Type B pancreatic cell (in vitro differentiated cells): ENCODE results near the gene NOXA1. TPM values are rescaled to one million over a fixed set of nuclear protein-coding genes. Genes with fewer than 3 reads are reported as not detected.

ENCODE experiments used
- DNase-seq: peaks from one replicate; pipeline ENCODE4 v3.0.0; 2021; ENCODE audit warnings: mixed read lengths; ENCODE audit not compliant: unreplicated experiment; ENCODE audit errors: extremely low spot score
- H3K27ac Mint-ChIP-seq: 2 replicates; pipeline ENCODE4 v1.8.0; 2021; ENCODE audit warnings: mild to moderate bottlenecking, mixed read lengths
- H3K27me3 Mint-ChIP-seq: 2 replicates; pipeline ENCODE4 v1.8.0; 2021; ENCODE audit warnings: mixed read lengths
- H3K36me3 Mint-ChIP-seq: 2 replicates; pipeline ENCODE4 v1.8.0; 2021; ENCODE audit warnings: mixed read lengths
- H3K4me1 Mint-ChIP-seq: one replicate; pipeline ENCODE4 v1.8.0; 2021; ENCODE audit warnings: mixed read lengths; ENCODE audit not compliant: unreplicated experiment
- H3K4me3 Mint-ChIP-seq: 2 replicates; pipeline ENCODE4 v1.8.0; 2021; ENCODE audit warnings: mild to moderate bottlenecking, mixed read lengths
- H3K9me3 Mint-ChIP-seq: 2 replicates; pipeline ENCODE4 v1.8.0; 2021; ENCODE audit warnings: mixed read lengths
- total RNA-seq: library from RNA; stranded (reverse); gene quantifications from 2 replicates; pipeline ENCODE4 v1.2.1, GENCODE V29; 2021; ENCODE audit warnings: low replicate concordance
- TF ChIP-seq, protein P1 (sequence below): fragments of 200-600 bp; sonication (generic); conservative IDR thresholded peaks from 2 replicates; pipeline ENCODE4 v1.5.0; 2021; ENCODE audit warnings: antibody characterized with exemption, mild to moderate bottlenecking

NOXA1 gene
- total RNA-seq, 1 donor from 2014 or later = 6.4 TPM

- H3K27ac Mint-ChIP-seq = no peak overlapping the region
- no peak overlapping the region for H3K4me3 Mint-ChIP-seq
- TF ChIP-seq, protein P1, sequence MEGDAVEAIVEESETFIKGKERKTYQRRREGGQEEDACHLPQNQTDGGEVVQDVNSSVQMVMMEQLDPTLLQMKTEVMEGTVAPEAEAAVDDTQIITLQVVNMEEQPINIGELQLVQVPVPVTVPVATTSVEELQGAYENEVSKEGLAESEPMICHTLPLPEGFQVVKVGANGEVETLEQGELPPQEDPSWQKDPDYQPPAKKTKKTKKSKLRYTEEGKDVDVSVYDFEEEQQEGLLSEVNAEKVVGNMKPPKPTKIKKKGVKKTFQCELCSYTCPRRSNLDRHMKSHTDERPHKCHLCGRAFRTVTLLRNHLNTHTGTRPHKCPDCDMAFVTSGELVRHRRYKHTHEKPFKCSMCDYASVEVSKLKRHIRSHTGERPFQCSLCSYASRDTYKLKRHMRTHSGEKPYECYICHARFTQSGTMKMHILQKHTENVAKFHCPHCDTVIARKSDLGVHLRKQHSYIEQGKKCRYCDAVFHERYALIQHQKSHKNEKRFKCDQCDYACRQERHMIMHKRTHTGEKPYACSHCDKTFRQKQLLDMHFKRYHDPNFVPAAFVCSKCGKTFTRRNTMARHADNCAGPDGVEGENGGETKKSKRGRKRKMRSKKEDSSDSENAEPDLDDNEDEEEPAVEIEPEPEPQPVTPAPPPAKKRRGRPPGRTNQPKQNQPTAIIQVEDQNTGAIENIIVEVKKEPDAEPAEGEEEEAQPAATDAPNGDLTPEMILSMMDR = no peak
- no peaks in the 10 kb centered on the region for H3K9me3 Mint-ChIP-seq
- H3K4me1 Mint-ChIP-seq = no peaks in the 10 kb centered on the region
- H3K27me3 Mint-ChIP-seq = no peaks in the 10 kb centered on the region
- DNase-seq = no peak
- no peaks in the 10 kb centered on the region for H3K36me3 Mint-ChIP-seq
These were observed 11.5 kb downstream of the NOXA1 start for GRCh38 chr9:137434498-137435380.

GRCh38 chr9:137435381-137435891 lies 12.2 kb downstream of the NOXA1 start:
- Mint-ChIP-seq H3K27me3 (no peaks in the 10 kb centered on the region), H3K27ac (no peak overlapping the region), H3K4me3 (no peak overlapping the region), H3K4me1 (no peaks in the 10 kb centered on the region), H3K36me3 (no peaks in the 10 kb centered on the region), H3K9me3 (no peaks in the 10 kb centered on the region)
- TF ChIP-seq, protein P1 = no peak
- no peak for DNase-seq

- TF ChIP-seq, protein P1 = no peak
- DNase-seq = no peak
- H3K4me3 Mint-ChIP-seq = no peak overlapping the region
- H3K36me3 Mint-ChIP-seq = no peaks in the 10 kb centered on the region
- H3K27me3 Mint-ChIP-seq = no peaks in the 10 kb centered on the region
- H3K27ac Mint-ChIP-seq = no peak overlapping the region
- no peaks in the 10 kb centered on the region for H3K9me3 Mint-ChIP-seq
- no peaks in the 10 kb centered on the region for H3K4me1 Mint-ChIP-seq
These were observed 13.0 kb downstream of the NOXA1 start for GRCh38 chr9:137435980-137436760.

GRCh38 chr9:137436761-137437600 lies 13.8 kb downstream of the NOXA1 start:
- Mint-ChIP-seq H3K27me3 (peaks cover 2% of the 10 kb centered on the region), H3K4me3 (no peak overlapping the region), H3K27ac (no peak overlapping the region), H3K36me3 (no peaks in the 10 kb centered on the region), H3K9me3 (no peaks in the 10 kb centered on the region), H3K4me1 (peaks cover 3% of the 10 kb centered on the region)
- TF ChIP-seq, protein P1 = no peak
- DNase-seq = no peak
